Astrocyte of the cerebellum (primary cell): Measurements from ENCODE around the gene MUC2.

Experiments
- DNase-seq: peaks from one replicate; pipeline ENCODE4 v3.0.0-alpha.2; 2011; ENCODE audit warnings: low read depth
- H3K4me3 ChIP-seq: 2 replicates; pipeline ENCODE4 v1.5.1; 2011; ENCODE audit warnings: mild to moderate bottlenecking, low read depth, low read length, moderate library complexity
- in situ Hi-C: cut with HindIII; loops from 2 replicates; pipeline ENCODE4 v1.10.0; 2017; ENCODE audit warnings: low sequenced_read_pairs
- TF ChIP-seq, protein P1 (sequence below): IDR thresholded peaks from 2 replicates; pipeline ENCODE4 v1.5.1; 2012; ENCODE audit warnings: low read length, low read depth, moderate library complexity, mild to moderate bottlenecking; ENCODE audit errors: missing control alignments

MUC2 gene

DNA sequence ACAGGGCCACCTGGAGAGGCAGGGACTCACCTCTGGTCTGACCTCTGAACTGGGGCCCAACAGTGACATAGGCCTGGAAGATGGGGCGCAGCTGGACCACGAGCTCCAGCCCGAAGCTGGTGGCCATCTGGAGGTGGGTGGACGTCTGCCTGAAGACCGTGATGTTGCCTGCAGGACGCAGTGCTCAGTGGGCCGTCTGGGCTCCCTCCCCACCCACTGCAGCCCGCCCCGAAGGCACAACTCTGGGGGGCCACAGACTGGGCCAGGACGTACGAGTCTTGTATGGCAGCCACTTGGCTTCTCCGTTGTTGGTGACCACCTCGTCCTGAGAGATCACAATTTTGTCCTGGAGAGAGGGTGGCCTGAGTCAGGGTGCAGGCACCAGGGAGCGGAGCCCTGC, 46.1 kb upstream of the MUC2 start:
- in situ Hi-C loops, result no loop called here
- no peak overlapping the region for H3K4me3 ChIP-seq
- DNase-seq, result no peak
- TF ChIP-seq, protein P1, sequence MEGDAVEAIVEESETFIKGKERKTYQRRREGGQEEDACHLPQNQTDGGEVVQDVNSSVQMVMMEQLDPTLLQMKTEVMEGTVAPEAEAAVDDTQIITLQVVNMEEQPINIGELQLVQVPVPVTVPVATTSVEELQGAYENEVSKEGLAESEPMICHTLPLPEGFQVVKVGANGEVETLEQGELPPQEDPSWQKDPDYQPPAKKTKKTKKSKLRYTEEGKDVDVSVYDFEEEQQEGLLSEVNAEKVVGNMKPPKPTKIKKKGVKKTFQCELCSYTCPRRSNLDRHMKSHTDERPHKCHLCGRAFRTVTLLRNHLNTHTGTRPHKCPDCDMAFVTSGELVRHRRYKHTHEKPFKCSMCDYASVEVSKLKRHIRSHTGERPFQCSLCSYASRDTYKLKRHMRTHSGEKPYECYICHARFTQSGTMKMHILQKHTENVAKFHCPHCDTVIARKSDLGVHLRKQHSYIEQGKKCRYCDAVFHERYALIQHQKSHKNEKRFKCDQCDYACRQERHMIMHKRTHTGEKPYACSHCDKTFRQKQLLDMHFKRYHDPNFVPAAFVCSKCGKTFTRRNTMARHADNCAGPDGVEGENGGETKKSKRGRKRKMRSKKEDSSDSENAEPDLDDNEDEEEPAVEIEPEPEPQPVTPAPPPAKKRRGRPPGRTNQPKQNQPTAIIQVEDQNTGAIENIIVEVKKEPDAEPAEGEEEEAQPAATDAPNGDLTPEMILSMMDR, result no peak

- DNase-seq, result no peak
- no peak overlapping the region for H3K4me3 ChIP-seq
- in situ Hi-C loops, result no loop called here
- TF ChIP-seq, protein P1, result no peak
Observed at GRCh38 chr11:1029051-1029450, 45.6 kb upstream of the MUC2 start.

GRCh38 chr11:1029654-1030053, 45.0 kb upstream of the MUC2 start:
- in situ Hi-C loops, result no loop called here
- H3K4me3 ChIP-seq, result no peak overlapping the region
- TF ChIP-seq, protein P1, result no peak
- no peak for DNase-seq

- in situ Hi-C loops, result no loop called here
- no peak for DNase-seq
- TF ChIP-seq, protein P1, result no peak
- H3K4me3 ChIP-seq, result no peak overlapping the region
Observed at GRCh38 chr11:1030086-1030485, 44.6 kb upstream of the MUC2 start.

DNA sequence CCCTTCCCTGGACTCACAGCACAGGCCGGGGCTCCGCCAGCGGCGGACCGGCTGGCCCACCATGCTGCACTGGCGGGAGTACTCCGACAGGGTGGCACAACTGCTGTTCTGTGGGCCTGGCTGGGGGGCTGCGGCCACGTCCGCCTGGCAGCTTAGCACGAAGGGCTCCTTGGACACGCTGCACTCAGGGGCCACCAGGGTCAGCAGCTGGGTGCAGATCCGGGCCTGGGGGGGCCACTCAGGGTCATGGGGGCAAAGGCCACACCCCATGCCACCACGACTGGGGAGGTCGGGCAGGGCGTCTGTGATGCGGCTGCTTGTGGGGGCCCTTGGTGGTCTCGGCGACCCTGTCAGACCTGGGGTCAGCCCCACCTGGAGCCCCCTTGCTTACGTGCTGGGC, 44.1 kb upstream of the MUC2 start:
- in situ Hi-C loops, result no loop called here
- TF ChIP-seq, protein P1, result no peak
- H3K4me3 ChIP-seq, result no peak overlapping the region
- no peak for DNase-seq

GRCh38 chr11:1031121-1031899, 43.4 kb upstream of the MUC2 start:
- in situ Hi-C loops, result no loop called here
- TF ChIP-seq, protein P1, result no peak
- no peak overlapping the region for H3K4me3 ChIP-seq
- no peak for DNase-seq
